Measurements from ENCODE around the gene TIAM1. TPM values are rescaled to one million over a fixed set of nuclear protein-coding genes. Genes with fewer than 3 reads are reported as not detected.
A peak's percentile ranks its signal among the peaks of the same experiment; 100 is the strongest.

TIAM1 gene
- total and polyA plus RNA-seq, 11 donors: 0.31 to 9.4 (median 1.1) TPM

DNA sequence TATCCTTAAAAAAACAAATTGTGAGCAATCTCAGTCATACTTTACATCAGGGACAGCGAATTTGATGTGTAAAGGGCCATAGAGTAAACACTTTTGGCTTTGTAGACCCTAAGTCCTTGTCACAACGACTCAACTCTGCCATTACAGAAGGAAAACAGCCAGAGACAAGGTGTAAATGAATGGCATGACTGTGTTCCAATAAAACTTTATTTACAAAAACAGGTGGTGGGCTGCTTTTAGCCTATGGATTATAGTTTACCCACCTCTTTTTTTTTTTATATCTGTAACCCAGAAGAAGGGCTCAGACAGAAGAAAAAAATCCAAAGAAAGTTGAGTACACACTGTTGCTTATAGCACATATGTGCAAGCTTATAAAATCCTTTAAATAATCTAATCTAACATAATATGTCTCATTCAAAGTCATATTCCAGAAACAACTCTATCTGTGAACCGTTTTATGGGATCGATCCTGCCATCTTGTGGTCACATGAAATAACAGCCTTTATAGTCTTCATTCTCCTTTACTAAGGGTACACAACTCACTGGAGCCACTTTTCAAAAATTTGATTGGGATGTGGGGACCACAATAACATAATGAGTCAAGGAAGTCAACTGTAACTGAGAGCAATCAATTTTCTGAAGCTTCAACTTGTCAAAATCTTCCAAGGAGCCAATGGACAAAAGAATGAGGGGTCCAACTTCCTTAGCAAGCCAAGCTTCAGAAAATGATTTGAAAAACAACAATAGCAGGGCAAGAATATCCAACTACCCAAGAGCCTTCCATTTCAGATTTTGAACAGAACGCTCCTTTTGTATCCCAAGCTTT is 163.6 kb downstream of the TIAM1 start:
- intact Hi-C loops (cut with DNase I): loop anchor here (1.0 to 5.0 kb wide), 4 partner anchors 80 to 83 kb away; no protein-coding TSS in a partner anchor
- peaks cover 0 to 16% (median 0%) of the 10 kb centered on the region in 12 donors for H3K4me1 ChIP-seq
- peak in 2 of 4 donors; percentile 37 to 43 for ATAC-seq

DNA sequence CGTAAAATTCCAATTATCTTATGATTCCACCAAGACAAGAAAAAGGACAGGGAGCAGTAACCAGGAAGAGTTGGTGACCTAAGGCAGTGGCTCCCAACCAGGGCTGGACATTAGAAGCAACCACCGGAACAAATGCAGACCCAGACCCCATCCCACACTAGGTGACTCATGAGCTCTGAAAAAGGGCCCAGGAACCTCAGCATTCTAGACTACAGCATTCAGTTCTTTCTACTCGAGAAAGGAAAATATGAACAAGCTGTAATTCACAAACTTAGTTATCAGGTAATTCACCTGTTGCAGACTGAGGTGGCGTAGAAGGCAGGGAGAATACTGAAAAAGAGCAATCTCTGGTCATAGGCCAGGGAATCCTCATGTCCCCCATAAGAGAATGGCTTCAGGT is 167.3 kb downstream of the TIAM1 start:
- WGBS, 4 donors: 86 to 95% (median 93%) methylated on average over 4 of the region's 4 CpGs
- Histone ChIP-seq H3K4me3 (no peak overlapping the region), H3K9me3 (no peaks in the 10 kb centered on the region), H3K36me3 (no peaks in the 10 kb centered on the region), H3K27ac (peak overlapping the region in 1 of 12 donors; percentile 22), H3K4me1 (peaks cover 7 to 45% (median 10%) of the 10 kb centered on the region in 12 donors), H3K27me3 (no peaks in the 10 kb centered on the region)
- no peak for DNase-seq
- no peak for TF ChIP-seq POLR2A (IDR thresholded peaks at IDR 0.05)
- TF ChIP-seq, protein P1, sequence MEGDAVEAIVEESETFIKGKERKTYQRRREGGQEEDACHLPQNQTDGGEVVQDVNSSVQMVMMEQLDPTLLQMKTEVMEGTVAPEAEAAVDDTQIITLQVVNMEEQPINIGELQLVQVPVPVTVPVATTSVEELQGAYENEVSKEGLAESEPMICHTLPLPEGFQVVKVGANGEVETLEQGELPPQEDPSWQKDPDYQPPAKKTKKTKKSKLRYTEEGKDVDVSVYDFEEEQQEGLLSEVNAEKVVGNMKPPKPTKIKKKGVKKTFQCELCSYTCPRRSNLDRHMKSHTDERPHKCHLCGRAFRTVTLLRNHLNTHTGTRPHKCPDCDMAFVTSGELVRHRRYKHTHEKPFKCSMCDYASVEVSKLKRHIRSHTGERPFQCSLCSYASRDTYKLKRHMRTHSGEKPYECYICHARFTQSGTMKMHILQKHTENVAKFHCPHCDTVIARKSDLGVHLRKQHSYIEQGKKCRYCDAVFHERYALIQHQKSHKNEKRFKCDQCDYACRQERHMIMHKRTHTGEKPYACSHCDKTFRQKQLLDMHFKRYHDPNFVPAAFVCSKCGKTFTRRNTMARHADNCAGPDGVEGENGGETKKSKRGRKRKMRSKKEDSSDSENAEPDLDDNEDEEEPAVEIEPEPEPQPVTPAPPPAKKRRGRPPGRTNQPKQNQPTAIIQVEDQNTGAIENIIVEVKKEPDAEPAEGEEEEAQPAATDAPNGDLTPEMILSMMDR (IDR thresholded peaks at IDR 0.05): no peak
- ATAC-seq: no peak
- intact Hi-C loops (cut with DNase I): no loop called here

More for the DNA sequence above, 163.6 kb downstream of the TIAM1 start:
- H3K27ac ChIP-seq: no peak overlapping the region
- DNase-seq: no peak
- H3K4me3 ChIP-seq: no peak overlapping the region
- TF ChIP-seq, protein P1 (IDR thresholded peaks at IDR 0.05): peak; percentile 38 to 72 (median 56)
- no peak for TF ChIP-seq POLR2A (IDR thresholded peaks at IDR 0.05)
- 41 to 49% (median 49%) methylated on average over 5 of the region's 5 CpGs for WGBS, 4 donors
- H3K9me3 ChIP-seq: no peaks in the 10 kb centered on the region
- H3K27me3 ChIP-seq: no peaks in the 10 kb centered on the region
- H3K36me3 ChIP-seq: no peaks in the 10 kb centered on the region

DNA sequence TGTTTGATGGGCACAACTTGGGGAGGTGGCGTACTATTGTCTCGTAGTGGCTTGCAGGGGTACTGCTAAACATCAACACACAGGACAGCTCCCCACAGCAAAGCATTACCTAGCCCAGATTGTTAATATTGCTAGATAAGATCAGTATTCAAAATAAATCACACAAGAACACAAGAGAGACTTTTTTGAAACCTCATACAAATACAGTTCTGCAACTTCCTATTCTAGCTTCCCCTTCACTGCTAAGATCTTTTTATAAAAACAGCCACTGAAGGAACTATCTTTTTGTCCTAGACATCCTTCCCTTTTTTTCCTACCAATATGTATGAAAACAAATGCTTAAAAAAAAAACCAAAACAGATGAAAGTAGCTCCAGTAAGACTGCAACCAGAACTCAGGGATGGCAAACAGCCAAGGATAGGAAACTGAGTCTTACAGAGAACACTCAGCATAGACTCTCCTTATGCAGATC is 167.9 kb downstream of the TIAM1 start:
- no peak for TF ChIP-seq POLR2A (IDR thresholded peaks at IDR 0.05)
- TF ChIP-seq, protein P1 (IDR thresholded peaks at IDR 0.05): no peak
- intact Hi-C loops (cut with DNase I): no loop called here
- WGBS, 4 donors: 74 to 83% (median 78%) methylated on average over 2 of the region's 2 CpGs

DNA sequence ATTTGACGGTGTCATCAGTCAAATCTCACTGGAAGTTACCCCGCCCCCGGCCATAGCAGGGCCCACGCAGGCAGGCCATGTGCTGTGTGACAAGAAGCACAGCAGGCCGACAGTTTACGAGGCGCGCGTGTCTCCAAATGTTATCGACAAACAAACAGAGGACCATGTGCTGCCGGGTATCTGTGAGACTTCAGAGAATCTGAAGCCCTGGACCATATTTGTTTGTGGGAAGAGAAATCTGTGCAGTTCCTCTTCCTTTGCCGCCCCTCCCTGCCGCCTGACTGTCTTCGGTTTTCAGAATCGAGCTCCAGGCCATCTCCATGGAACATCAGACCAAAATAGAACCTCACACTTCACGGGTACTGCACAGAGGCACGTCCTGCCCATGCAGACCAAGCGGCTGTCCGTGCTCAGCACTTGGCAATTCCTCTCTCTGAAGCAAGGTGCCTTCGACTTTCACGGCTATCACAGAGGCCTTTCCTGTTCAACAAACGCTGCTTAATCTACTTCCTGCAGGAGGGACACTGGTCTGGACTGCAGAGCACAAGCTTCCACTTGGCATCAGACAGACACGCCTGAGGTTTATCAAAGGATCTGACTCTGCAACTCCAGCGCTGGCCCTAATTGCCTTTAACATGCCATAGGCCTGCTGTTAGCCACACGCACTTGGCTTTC is 170.0 kb downstream of the TIAM1 start:
- intact Hi-C loops (cut with DNase I): no loop called here
- H3K36me3 ChIP-seq: no peaks in the 10 kb centered on the region
- H3K4me3 ChIP-seq: peak overlapping the region in 1 of 12 donors; percentile 17
- DNase-seq: peak; percentile 25 to 58 (median 38)
- no peaks in the 10 kb centered on the region for H3K9me3 ChIP-seq
- no peaks in the 10 kb centered on the region for H3K27me3 ChIP-seq
- TF ChIP-seq POLR2A (IDR thresholded peaks at IDR 0.05): no peak
- TF ChIP-seq, protein P1 (IDR thresholded peaks at IDR 0.05): no peak
- WGBS, 4 donors: 15 to 26% (median 17%) methylated on average over 21 to 25 of the region's 25 CpGs
- peaks cover 7 to 45% (median 10%) of the 10 kb centered on the region in 12 donors for H3K4me1 ChIP-seq
- H3K27ac ChIP-seq: peak overlapping the region in 9 of 12 donors; percentile 7 to 53 (median 30)
- peak; percentile 85 to 92 (median 91) for ATAC-seq

More for the DNA sequence above, 167.9 kb downstream of the TIAM1 start:
- Histone ChIP-seq H3K9me3 (no peaks in the 10 kb centered on the region), H3K27ac (peak overlapping the region in 1 of 12 donors; percentile 71), H3K27me3 (no peaks in the 10 kb centered on the region), H3K4me3 (no peak overlapping the region), H3K36me3 (no peaks in the 10 kb centered on the region), H3K4me1 (peaks cover 7 to 45% (median 10%) of the 10 kb centered on the region in 12 donors)
- no peak for DNase-seq
- ATAC-seq: no peak

Measured in heart left ventricle (tissue), 16 donors.